MM.1S (cell line): ENCODE data around the gene FRMD3.

Source experiments
- DNase-seq: peaks from one replicate; pipeline ENCODE4 v3.0.0-alpha.2; 2015
- H2AFZ ChIP-seq: fragments of 300-600 bp; sonication (generic); 2 replicates; pipeline ENCODE4 v1.6.0; 2016; ENCODE audit warnings: antibody characterized with exemption, low read length
- H3F3A ChIP-seq: fragments of 300-600 bp; sonication (generic); 2 replicates; pipeline ENCODE4 v1.6.1; 2016; ENCODE audit warnings: mild to moderate bottlenecking, antibody characterized with exemption, low read length, moderate library complexity, mixed read lengths; ENCODE audit not compliant: insufficient read depth
- H3K27ac ChIP-seq: fragments of 300-600 bp; sonication (generic); 2 replicates; pipeline ENCODE4 v1.5.1; 2016; ENCODE audit warnings: mild to moderate bottlenecking, low read length
- H3K27me3 ChIP-seq: fragments of 300-600 bp; sonication (generic); replicated peaks from 2 replicates; pipeline ENCODE4 v1.6.0; 2016; ENCODE audit warnings: low read length; ENCODE audit not compliant: insufficient read depth
- H3K36me3 ChIP-seq: fragments of 300-600 bp; sonication (generic); replicated peaks from 2 replicates; pipeline ENCODE4 v1.6.1; 2016; ENCODE audit warnings: mild to moderate bottlenecking, low read length, mixed read lengths; ENCODE audit not compliant: insufficient read depth
- H3K4me1 ChIP-seq: fragments of 300-600 bp; sonication (generic); 2 replicates; pipeline ENCODE4 v1.6.1; 2016; ENCODE audit warnings: low read length, mixed read lengths
- H3K4me2 ChIP-seq: fragments of 300-600 bp; sonication (generic); 2 replicates; pipeline ENCODE4 v1.6.0; 2016; ENCODE audit warnings: low read depth, low read length
- H3K4me3 ChIP-seq: fragments of 300-600 bp; sonication (generic); 2 replicates; pipeline ENCODE4 v1.5.1; 2016; ENCODE audit warnings: low read length, mixed read lengths
- H3K79me2 ChIP-seq: fragments of 300-600 bp; sonication (generic); 2 replicates; pipeline ENCODE4 v1.6.1; 2016; ENCODE audit warnings: mixed run types, low read length, mixed read lengths
- H3K9ac ChIP-seq: fragments of 300-600 bp; sonication (generic); 2 replicates; pipeline ENCODE4 v1.6.1; 2016; ENCODE audit warnings: low read length, mixed read lengths
- H3K9me2 ChIP-seq: fragments of 300-600 bp; sonication (generic); replicated peaks from 2 replicates; pipeline ENCODE4 v1.6.1; 2016; ENCODE audit warnings: mild to moderate bottlenecking, low read length, mixed read lengths; ENCODE audit not compliant: insufficient read depth
- H3K9me3 ChIP-seq: fragments of 300-600 bp; sonication (generic); replicated peaks from 2 replicates; pipeline ENCODE4 v1.6.1; 2016; ENCODE audit warnings: mild to moderate bottlenecking, low read length, mixed read lengths; ENCODE audit not compliant: insufficient read depth
- H4K20me1 ChIP-seq: fragments of 300-600 bp; sonication (generic); 2 replicates; pipeline ENCODE4 v1.6.1; 2016; ENCODE audit warnings: mild to moderate bottlenecking, low read length, moderate library complexity, mixed read lengths; ENCODE audit not compliant: insufficient read depth
- CTCF ChIP-seq: fragments of 300-600 bp; sonication (generic); IDR thresholded peaks from 2 replicates; pipeline ENCODE4 v1.5.1; 2016; ENCODE audit warnings: antibody characterized with exemption, low read length, mixed read lengths
- EZH2 ChIP-seq: fragments of 300-600 bp; sonication (generic); optimal IDR thresholded peaks from 2 replicates; pipeline ENCODE3; 2017; ENCODE audit warnings: low read depth, mild to moderate bottlenecking, antibody characterized with exemption, low read length, mixed read lengths
- EZH2phosphoT487 ChIP-seq: fragments of 300-600 bp; sonication (generic); IDR thresholded peaks from 2 replicates; pipeline ENCODE4 v1.6.1; 2018; ENCODE audit warnings: antibody characterized with exemption, low read length

The FRMD3 gene

GRCh38 chr9:83511051-83511450 is 27.1 kb downstream of the FRMD3 start:
- no peak for DNase-seq
- H3F3A ChIP-seq, result no peaks in the 10 kb centered on the region

DNA sequence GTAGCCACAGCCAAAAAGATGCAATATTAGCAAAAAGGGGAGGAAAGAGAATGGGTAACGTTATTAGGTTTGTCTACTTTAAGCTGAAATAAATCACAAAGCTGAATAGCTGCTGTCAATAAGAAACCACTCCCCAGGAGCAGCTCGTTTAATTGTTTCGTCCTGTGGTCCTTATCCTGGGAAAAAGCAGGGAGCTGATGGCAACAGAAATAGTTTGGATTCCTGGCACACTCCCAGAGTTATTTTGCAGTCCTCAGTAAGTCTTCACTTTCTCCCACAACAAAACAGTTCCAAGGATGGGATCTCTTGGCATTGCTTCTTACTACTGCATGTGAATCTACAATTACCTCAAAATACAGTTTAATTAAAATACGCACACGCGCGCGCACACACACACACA is 28.8 kb downstream of the FRMD3 start:
- H3K79me2 ChIP-seq, result no peaks in the 10 kb centered on the region
- no peak overlapping the region for H3K4me2 ChIP-seq
- peaks cover 13% of the 10 kb centered on the region; the same call in 1 of the 2 replicates for H3K4me1 ChIP-seq
- no peak overlapping the region for H3K9ac ChIP-seq
- TF ChIP-seq CTCF (no peak), EZH2 (no peak), EZH2phosphoT487 (no peak)
- H3K9me2 ChIP-seq, result no peaks in the 10 kb centered on the region
- DNase-seq, result no peak
- no peaks in the 10 kb centered on the region for H4K20me1 ChIP-seq
- H3F3A ChIP-seq, result peaks cover 3% of the 10 kb centered on the region; the same call in 1 of the 2 replicates
- no peak overlapping the region for H3K27ac ChIP-seq
- H3K4me3 ChIP-seq, result no peak overlapping the region
- H3K36me3 ChIP-seq, result no peaks in the 10 kb centered on the region
- H3K27me3 ChIP-seq, result no peaks in the 10 kb centered on the region
- no peaks in the 10 kb centered on the region for H3K9me3 ChIP-seq
- no peak overlapping the region for H2AFZ ChIP-seq

More at GRCh38 chr9:83511051-83511450, 27.1 kb downstream of the FRMD3 start:
- H3K9ac ChIP-seq, result no peak overlapping the region
- no peaks in the 10 kb centered on the region for H3K9me2 ChIP-seq
- no peak overlapping the region for H3K4me3 ChIP-seq
- TF ChIP-seq CTCF, result no peak
- TF ChIP-seq EZH2phosphoT487, result no peak
- no peak for TF ChIP-seq EZH2
- H3K27ac ChIP-seq, result no peak overlapping the region
- H3K4me2 ChIP-seq, result no peak overlapping the region
- no peaks in the 10 kb centered on the region for H3K27me3 ChIP-seq
- H3K36me3 ChIP-seq, result no peaks in the 10 kb centered on the region
- H4K20me1 ChIP-seq, result no peaks in the 10 kb centered on the region
- H3K9me3 ChIP-seq, result no peaks in the 10 kb centered on the region
- no peak overlapping the region for H2AFZ ChIP-seq
- H3K79me2 ChIP-seq, result no peaks in the 10 kb centered on the region
- H3K4me1 ChIP-seq, result 0 out of 2 replicates have a peak, but pooled peaks cover 3% of the 10 kb centered on the region

DNA sequence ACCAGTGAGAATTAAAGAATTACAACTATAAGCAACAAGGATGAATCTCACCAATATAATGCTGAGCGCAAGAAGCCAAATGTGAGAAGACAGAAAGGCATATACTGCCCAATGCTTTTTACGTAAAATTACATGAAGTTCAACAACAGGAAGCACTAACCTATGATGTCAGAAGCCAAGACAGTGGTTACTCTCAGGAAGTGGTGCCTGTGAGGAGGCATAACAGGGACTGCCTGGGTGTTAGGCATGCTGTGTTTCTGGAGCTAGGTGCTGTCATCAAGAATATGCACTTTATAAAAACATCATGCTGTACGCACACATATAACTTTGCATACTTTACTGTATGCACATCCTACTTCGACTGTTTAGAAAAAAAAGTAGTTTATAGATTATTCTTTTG is 30.1 kb downstream of the FRMD3 start:
- Histone ChIP-seq H3K9me2 (no peaks in the 10 kb centered on the region), H3K79me2 (no peaks in the 10 kb centered on the region), H4K20me1 (no peaks in the 10 kb centered on the region), H3F3A (peaks cover 3% of the 10 kb centered on the region; the same call in 1 of the 2 replicates), H3K27ac (no peak overlapping the region), H2AFZ (no peak overlapping the region), H3K9me3 (no peaks in the 10 kb centered on the region), H3K4me3 (no peak overlapping the region), H3K4me1 (peaks cover 13% of the 10 kb centered on the region; the same call in 1 of the 2 replicates), H3K9ac (no peak overlapping the region), H3K27me3 (no peaks in the 10 kb centered on the region), H3K36me3 (no peaks in the 10 kb centered on the region), H3K4me2 (no peak overlapping the region)
- TF ChIP-seq EZH2 (no peak), EZH2phosphoT487 (no peak), CTCF (no peak)
- no peak for DNase-seq
